ENCODE results near the gene ADGRE3.

Gene ADGRE3

GRCh38 chr19:14670408-14670807, 4.2 kb downstream of the ADGRE3 start:
- no peak for DNase-seq (ENCODE audit: low read depth, low spot score)
- Histone ChIP-seq H3K9me3 (ENCODE audit: control insufficient read depth, insufficient read depth, low read length) (no peaks in the 10 kb centered on the region), H3K4me1 (ENCODE audit: control insufficient read depth, insufficient read depth, low read length) (no peaks in the 10 kb centered on the region), H3K4me3 (ENCODE audit: low read length) (no peak overlapping the region), H3K27ac (ENCODE audit: low read length) (no peak overlapping the region), H3K36me3 (ENCODE audit: control insufficient read depth, insufficient read depth, low read length) (no peaks in the 10 kb centered on the region), H3K27me3 (ENCODE audit: control insufficient read depth, insufficient read depth, low read length) (no peaks in the 10 kb centered on the region; the same call in 1 of the 2 replicates)
- WGBS (ENCODE audit: insufficient coverage, insufficient read length), result no CpG with 5 or more reads among the region's 2 CpGs

DNA sequence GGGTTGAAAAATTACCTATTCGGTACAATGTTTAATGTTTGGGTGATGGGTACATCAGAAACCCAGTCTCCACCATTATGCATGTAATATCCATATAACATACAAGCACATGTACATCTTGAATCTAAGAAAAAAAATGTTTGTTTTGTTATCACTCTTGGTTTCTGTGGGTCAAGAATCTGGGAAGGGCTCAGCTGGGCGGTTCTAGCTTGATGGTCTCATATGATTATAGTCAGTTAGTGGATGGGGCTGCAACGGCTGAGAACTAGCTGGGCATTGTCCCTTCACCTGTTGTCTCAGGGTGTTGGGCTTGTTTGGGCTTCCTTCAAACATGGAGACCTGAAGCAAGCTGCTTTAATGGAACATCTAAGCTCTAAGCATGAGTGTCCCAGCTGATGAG, 4.7 kb downstream of the ADGRE3 start:
- H3K4me1 ChIP-seq (ENCODE audit: control insufficient read depth, insufficient read depth, low read length), result no peaks in the 10 kb centered on the region
- DNase-seq (ENCODE audit: low read depth, low spot score), result no peak
- H3K4me3 ChIP-seq (ENCODE audit: low read length), result no peak overlapping the region
- no CpG with 5 or more reads among the region's 3 CpGs for WGBS (ENCODE audit: insufficient coverage, insufficient read length)
- no peaks in the 10 kb centered on the region for H3K36me3 ChIP-seq (ENCODE audit: control insufficient read depth, insufficient read depth, low read length)
- no peak overlapping the region for H3K27ac ChIP-seq (ENCODE audit: low read length)
- H3K27me3 ChIP-seq (ENCODE audit: control insufficient read depth, insufficient read depth, low read length), result no peaks in the 10 kb centered on the region; the same call in 1 of the 2 replicates
- no peaks in the 10 kb centered on the region for H3K9me3 ChIP-seq (ENCODE audit: control insufficient read depth, insufficient read depth, low read length)

GRCh38 chr19:14661372-14661924, 13.2 kb downstream of the ADGRE3 start:
- H3K27ac ChIP-seq (ENCODE audit: low read length), result no peak overlapping the region
- no peaks in the 10 kb centered on the region for H3K27me3 ChIP-seq (ENCODE audit: control insufficient read depth, insufficient read depth, low read length)
- no peaks in the 10 kb centered on the region for H3K9me3 ChIP-seq (ENCODE audit: control insufficient read depth, insufficient read depth, low read length)
- H3K36me3 ChIP-seq (ENCODE audit: control insufficient read depth, insufficient read depth, low read length), result no peaks in the 10 kb centered on the region
- no peak overlapping the region for H3K4me3 ChIP-seq (ENCODE audit: low read length)
- no peaks in the 10 kb centered on the region for H3K4me1 ChIP-seq (ENCODE audit: control insufficient read depth, insufficient read depth, low read length)
- DNase-seq (ENCODE audit: low read depth, low spot score), result no peak
- WGBS (ENCODE audit: insufficient coverage, insufficient read length), result no CpG with 5 or more reads among the region's 12 CpGs

- no peak overlapping the region for H3K27ac ChIP-seq (ENCODE audit: low read length)
- DNase-seq (ENCODE audit: low read depth, low spot score), result no peak
- H3K4me3 ChIP-seq (ENCODE audit: low read length), result no peak overlapping the region
- H3K27me3 ChIP-seq (ENCODE audit: control insufficient read depth, insufficient read depth, low read length), result no peaks in the 10 kb centered on the region
- H3K9me3 ChIP-seq (ENCODE audit: control insufficient read depth, insufficient read depth, low read length), result no peaks in the 10 kb centered on the region
- H3K4me1 ChIP-seq (ENCODE audit: control insufficient read depth, insufficient read depth, low read length), result no peaks in the 10 kb centered on the region
- no CpG with 5 or more reads among the region's 6 CpGs for WGBS (ENCODE audit: insufficient coverage, insufficient read length)
- H3K36me3 ChIP-seq (ENCODE audit: control insufficient read depth, insufficient read depth, low read length), result no peaks in the 10 kb centered on the region
Measured at GRCh38 chr19:14659874-14660489, 14.7 kb downstream of the ADGRE3 start.

DNA sequence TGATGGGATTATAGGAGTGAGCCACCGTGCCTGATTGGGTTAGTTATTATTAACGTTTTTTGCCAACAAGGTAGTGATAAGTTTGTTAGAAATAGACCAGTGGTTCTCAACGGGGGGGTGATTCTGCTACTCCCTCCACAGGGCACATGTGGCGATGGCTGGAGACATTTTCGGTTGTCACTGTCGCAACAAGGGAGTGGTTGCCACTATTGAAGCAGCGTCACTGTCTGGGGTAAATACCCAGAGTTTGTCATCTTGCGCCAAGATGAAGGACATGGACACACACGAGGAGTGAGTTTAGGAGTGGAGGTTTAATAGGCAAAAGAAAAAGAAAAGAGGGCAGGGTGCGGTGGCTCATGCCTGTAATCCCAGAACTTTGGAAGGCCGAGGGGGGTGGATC, 18.9 kb downstream of the ADGRE3 start:
- no peaks in the 10 kb centered on the region for H3K36me3 ChIP-seq (ENCODE audit: control insufficient read depth, insufficient read depth, low read length)
- H3K4me3 ChIP-seq (ENCODE audit: low read length), result no peak overlapping the region
- H3K27me3 ChIP-seq (ENCODE audit: control insufficient read depth, insufficient read depth, low read length), result no peaks in the 10 kb centered on the region
- no peaks in the 10 kb centered on the region for H3K4me1 ChIP-seq (ENCODE audit: control insufficient read depth, insufficient read depth, low read length)
- no CpG with 5 or more reads among the region's 11 CpGs for WGBS (ENCODE audit: insufficient coverage, insufficient read length)
- no peak for DNase-seq (ENCODE audit: low read depth, low spot score)
- H3K9me3 ChIP-seq (ENCODE audit: control insufficient read depth, insufficient read depth, low read length), result no peaks in the 10 kb centered on the region
- no peak overlapping the region for H3K27ac ChIP-seq (ENCODE audit: low read length)

DNA sequence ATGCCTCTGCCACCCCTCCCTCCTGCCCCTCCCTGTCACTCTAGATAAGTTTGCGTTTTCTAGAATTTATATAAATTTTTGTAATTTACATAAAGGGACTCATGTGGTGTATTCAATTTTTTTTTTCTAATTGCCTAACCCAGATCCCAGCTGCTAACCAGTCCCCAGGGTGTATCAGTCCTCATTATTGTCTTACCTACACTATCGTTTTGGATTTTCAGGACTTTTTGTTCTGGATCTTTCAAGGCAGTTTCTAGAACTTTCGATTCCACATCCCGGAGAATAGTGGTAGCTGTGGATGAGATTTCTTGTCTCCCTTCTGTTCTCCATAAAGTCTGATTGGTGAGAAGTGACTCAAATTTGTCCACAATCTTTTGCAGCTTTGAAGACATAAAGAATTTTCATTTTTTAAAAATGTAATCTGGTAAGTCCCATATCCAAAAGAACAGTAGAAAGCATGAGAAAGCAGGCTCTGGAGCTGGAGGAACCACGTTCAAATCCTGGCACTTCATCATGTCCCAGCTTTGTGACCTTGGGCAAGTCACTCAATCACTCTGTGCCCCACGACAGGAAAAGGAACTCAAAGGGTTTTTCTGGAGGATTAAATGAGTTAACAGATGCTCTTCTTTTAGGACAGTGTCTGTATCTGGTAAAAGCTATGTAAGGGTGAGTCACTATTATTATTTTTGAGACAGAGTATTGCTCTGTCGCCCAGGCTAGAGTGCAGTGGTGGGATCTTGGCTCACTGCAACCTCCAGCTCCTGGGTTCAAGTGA, 19.7 kb downstream of the ADGRE3 start:
- Histone ChIP-seq H3K4me1 (ENCODE audit: control insufficient read depth, insufficient read depth, low read length) (no peaks in the 10 kb centered on the region), H3K9me3 (ENCODE audit: control insufficient read depth, insufficient read depth, low read length) (no peaks in the 10 kb centered on the region), H3K36me3 (ENCODE audit: control insufficient read depth, insufficient read depth, low read length) (no peaks in the 10 kb centered on the region), H3K27me3 (ENCODE audit: control insufficient read depth, insufficient read depth, low read length) (no peaks in the 10 kb centered on the region), H3K4me3 (ENCODE audit: low read length) (no peak overlapping the region), H3K27ac (ENCODE audit: low read length) (no peak overlapping the region)
- no peak for DNase-seq (ENCODE audit: low read depth, low spot score)
- no CpG with 5 or more reads among the region's 7 CpGs for WGBS (ENCODE audit: insufficient coverage, insufficient read length)

DNA sequence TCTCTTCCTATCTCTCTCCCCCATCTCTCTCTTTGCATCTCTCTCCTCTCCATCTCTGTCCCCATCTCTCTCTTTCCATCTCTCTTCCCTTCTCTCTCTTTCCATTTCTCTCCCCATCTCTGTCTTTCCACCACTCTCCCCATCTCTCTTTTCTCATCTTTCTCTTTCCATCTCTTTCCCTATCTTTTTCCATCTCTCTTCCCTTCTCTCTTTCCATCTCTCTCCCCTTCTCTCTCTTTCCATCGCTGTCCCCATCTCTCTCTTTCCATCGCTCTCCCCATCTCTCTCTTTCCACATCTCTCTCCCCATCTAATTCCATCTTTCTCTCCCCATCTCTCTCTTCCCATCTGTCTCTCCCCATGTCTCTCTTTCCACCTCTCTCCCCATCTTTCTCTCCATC, 24.5 kb downstream of the ADGRE3 start:
- H3K4me3 ChIP-seq (ENCODE audit: low read length), result no peak overlapping the region
- no peaks in the 10 kb centered on the region for H3K36me3 ChIP-seq (ENCODE audit: control insufficient read depth, insufficient read depth, low read length)
- 100% methylated on average over 2 of the region's 2 CpGs for WGBS (ENCODE audit: insufficient coverage, insufficient read length)
- H3K27ac ChIP-seq (ENCODE audit: low read length), result no peak overlapping the region
- no peaks in the 10 kb centered on the region for H3K4me1 ChIP-seq (ENCODE audit: control insufficient read depth, insufficient read depth, low read length)
- no peaks in the 10 kb centered on the region for H3K9me3 ChIP-seq (ENCODE audit: control insufficient read depth, insufficient read depth, low read length)
- H3K27me3 ChIP-seq (ENCODE audit: control insufficient read depth, insufficient read depth, low read length), result no peaks in the 10 kb centered on the region
- DNase-seq (ENCODE audit: low read depth, low spot score), result no peak

- Histone ChIP-seq H3K27me3 (ENCODE audit: control insufficient read depth, insufficient read depth, low read length) (no peaks in the 10 kb centered on the region), H3K9me3 (ENCODE audit: control insufficient read depth, insufficient read depth, low read length) (no peaks in the 10 kb centered on the region), H3K36me3 (ENCODE audit: control insufficient read depth, insufficient read depth, low read length) (no peaks in the 10 kb centered on the region), H3K4me3 (ENCODE audit: low read length) (no peak overlapping the region), H3K4me1 (ENCODE audit: control insufficient read depth, insufficient read depth, low read length) (no peaks in the 10 kb centered on the region), H3K27ac (ENCODE audit: low read length) (no peak overlapping the region)
- DNase-seq (ENCODE audit: low read depth, low spot score), result no peak
- 88% methylated on average over 4 of the region's 4 CpGs for WGBS (ENCODE audit: insufficient coverage, insufficient read length)
Measured at GRCh38 chr19:14649020-14649419, 25.6 kb downstream of the ADGRE3 start.

DNA sequence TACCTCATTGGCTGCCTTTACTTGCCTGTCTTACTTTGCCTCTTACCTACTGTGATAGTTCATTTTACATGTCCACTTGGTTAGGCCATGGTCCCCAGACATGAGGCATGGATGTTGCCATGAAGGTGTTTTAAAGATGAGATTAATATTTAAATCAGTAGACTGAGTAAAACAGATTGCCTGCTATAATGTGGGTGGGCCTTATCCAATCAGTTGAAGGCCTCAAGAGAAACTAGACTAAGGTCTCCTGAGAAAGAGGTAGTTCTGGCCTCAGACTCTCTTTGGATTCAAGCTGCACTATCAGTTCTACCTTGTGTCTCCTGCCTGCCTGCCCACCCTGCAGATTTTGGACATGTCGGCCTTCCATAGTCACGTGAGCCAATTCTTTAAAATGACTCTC, 26.1 kb downstream of the ADGRE3 start:
- H3K4me1 ChIP-seq (ENCODE audit: control insufficient read depth, insufficient read depth, low read length), result no peaks in the 10 kb centered on the region
- H3K27me3 ChIP-seq (ENCODE audit: control insufficient read depth, insufficient read depth, low read length), result no peaks in the 10 kb centered on the region
- H3K4me3 ChIP-seq (ENCODE audit: low read length), result no peak overlapping the region
- H3K36me3 ChIP-seq (ENCODE audit: control insufficient read depth, insufficient read depth, low read length), result no peaks in the 10 kb centered on the region
- no peaks in the 10 kb centered on the region for H3K9me3 ChIP-seq (ENCODE audit: control insufficient read depth, insufficient read depth, low read length)
- no peak for DNase-seq (ENCODE audit: low read depth, low spot score)
- no CpG with 5 or more reads among the region's 2 CpGs for WGBS (ENCODE audit: insufficient coverage, insufficient read length)
- H3K27ac ChIP-seq (ENCODE audit: low read length), result no peak overlapping the region

DNA sequence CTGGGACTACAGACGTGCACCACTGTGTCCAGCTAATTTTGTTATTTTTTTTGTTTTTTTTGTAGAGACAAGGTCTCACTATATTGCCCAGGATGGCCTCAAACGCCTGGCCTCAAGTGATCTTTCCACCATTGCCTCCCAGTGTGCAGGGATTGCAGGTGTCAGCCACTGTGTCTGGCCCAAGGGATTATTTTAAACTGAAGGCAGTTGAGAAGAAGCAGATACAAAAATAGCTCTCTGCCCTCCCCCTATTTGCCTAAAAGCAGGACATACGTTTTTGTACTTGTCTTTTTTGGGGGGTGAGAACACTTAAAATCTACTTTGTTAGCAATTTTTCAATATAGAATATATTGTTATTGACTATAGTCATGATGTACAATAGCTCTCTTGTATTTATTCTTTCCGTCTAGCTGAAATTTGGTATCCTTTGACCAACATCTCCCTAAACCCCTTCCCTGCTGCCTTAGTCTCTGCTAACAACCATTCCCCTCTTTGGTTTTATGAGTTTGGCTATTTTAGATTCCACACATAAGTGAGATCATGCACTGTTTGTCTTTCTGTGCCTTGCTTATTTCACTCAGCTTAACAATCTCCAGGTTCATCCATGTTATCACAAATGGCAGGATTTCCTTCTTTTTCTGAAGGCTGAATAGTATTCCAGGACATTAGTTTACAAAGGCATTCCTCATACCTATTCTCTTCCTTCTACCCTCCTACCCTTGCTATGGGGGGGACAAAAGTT, 34.9 kb downstream of the ADGRE3 start:
- DNase-seq (ENCODE audit: low read depth, low spot score), result no peak
- Histone ChIP-seq H3K9me3 (ENCODE audit: control insufficient read depth, insufficient read depth, low read length) (no peaks in the 10 kb centered on the region), H3K36me3 (ENCODE audit: control insufficient read depth, insufficient read depth, low read length) (no peaks in the 10 kb centered on the region), H3K4me3 (ENCODE audit: low read length) (no peak overlapping the region), H3K27ac (ENCODE audit: low read length) (no peak overlapping the region), H3K27me3 (ENCODE audit: control insufficient read depth, insufficient read depth, low read length) (no peaks in the 10 kb centered on the region), H3K4me1 (ENCODE audit: control insufficient read depth, insufficient read depth, low read length) (no peaks in the 10 kb centered on the region; the same call in 1 of the 2 replicates)
- WGBS (ENCODE audit: insufficient coverage, insufficient read length), result no CpG with 5 or more reads among the region's 4 CpGs

Measured in iPS DF 6.9 (cell line).